ENCODE results near the gene MTX1.

- no peak for TF ChIP-seq REST (IDR thresholded peaks at IDR 0.05)
- no peak for TF ChIP-seq CEBPB (IDR thresholded peaks at IDR 0.05)
- no peak for TF ChIP-seq POLR2A (IDR thresholded peaks at IDR 0.05; ENCODE audit: low read length)
- TF ChIP-seq CTCF (IDR thresholded peaks at IDR 0.05): no peak
- TF ChIP-seq RFX5 (IDR thresholded peaks at IDR 0.05): no peak
- TF ChIP-seq SREBF2 (IDR thresholded peaks at IDR 0.05): no peak
These were observed 12.2 kb upstream of the MTX1 start for GRCh38 chr1:155196103-155196892.
